ENCODE measurements around the gene EPC2.

Gene EPC2

DNA sequence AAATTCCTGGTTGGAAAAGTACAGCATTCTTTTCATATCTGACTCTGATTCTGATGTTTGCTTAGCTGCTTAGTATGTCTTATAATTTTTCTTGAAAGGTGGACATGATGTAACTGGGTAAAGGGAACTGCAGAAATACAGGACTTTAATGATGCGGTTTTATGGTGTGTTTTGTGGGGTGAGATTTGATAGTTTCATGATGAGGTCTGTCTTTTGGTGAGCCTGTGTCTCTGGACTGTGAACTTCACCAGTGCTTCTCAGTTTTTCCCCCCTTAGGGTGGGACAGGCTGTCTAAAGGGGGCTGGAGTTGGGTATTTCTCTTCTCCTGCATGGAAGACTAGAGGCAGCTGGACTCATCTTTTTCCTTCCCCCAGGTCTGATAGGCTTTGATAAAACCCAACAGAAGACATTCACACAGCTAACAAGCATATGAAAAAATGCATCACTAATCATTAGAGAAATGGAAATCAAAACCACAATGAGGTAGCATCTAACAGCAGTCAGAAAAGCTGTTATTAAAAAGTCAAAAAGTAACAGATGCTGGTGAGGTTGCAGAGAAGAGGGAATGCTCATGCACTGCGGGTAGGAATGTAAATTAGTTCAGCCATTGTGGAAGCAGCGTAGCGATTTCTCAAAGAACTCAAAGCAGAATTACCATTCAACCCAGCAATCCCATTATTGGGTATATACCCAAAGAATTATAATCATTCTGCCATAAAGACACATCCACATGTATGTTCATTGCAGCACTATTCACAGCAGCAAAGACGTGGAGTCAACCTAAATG lies 77.6 kb downstream of the EPC2 start:
- TF ChIP-seq ZNF843 (tag by site-specific recombination; IDR thresholded peaks at IDR 0.05), result no peak
- TF ChIP-seq, protein P1, sequence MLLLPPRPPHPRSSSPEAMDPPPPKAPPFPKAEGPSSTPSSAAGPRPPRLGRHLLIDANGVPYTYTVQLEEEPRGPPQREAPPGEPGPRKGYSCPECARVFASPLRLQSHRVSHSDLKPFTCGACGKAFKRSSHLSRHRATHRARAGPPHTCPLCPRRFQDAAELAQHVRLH (tag by site-specific recombination; IDR thresholded peaks at IDR 0.05), result no peak
- TF ChIP-seq, protein P2, sequence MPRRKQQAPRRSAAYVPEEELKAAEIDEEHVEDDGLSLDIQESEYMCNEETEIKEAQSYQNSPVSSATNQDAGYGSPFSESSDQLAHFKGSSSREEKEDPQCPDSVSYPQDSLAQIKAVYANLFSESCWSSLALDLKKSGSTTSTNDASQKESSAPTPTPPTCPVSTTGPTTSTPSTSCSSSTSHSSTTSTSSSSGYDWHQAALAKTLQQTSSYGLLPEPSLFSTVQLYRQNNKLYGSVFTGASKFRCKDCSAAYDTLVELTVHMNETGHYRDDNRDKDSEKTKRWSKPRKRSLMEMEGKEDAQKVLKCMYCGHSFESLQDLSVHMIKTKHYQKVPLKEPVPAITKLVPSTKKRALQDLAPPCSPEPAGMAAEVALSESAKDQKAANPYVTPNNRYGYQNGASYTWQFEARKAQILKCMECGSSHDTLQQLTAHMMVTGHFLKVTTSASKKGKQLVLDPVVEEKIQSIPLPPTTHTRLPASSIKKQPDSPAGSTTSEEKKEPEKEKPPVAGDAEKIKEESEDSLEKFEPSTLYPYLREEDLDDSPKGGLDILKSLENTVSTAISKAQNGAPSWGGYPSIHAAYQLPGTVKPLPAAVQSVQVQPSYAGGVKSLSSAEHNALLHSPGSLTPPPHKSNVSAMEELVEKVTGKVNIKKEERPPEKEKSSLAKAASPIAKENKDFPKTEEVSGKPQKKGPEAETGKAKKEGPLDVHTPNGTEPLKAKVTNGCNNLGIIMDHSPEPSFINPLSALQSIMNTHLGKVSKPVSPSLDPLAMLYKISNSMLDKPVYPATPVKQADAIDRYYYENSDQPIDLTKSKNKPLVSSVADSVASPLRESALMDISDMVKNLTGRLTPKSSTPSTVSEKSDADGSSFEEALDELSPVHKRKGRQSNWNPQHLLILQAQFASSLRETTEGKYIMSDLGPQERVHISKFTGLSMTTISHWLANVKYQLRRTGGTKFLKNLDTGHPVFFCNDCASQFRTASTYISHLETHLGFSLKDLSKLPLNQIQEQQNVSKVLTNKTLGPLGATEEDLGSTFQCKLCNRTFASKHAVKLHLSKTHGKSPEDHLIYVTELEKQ (tag by site-specific recombination; IDR thresholded peaks at IDR 0.05; ENCODE audit: borderline replicate concordance), result no peak
- TF ChIP-seq SP7 (tag by site-specific recombination; IDR thresholded peaks at IDR 0.05), result no peak
- TF ChIP-seq, protein P3, sequence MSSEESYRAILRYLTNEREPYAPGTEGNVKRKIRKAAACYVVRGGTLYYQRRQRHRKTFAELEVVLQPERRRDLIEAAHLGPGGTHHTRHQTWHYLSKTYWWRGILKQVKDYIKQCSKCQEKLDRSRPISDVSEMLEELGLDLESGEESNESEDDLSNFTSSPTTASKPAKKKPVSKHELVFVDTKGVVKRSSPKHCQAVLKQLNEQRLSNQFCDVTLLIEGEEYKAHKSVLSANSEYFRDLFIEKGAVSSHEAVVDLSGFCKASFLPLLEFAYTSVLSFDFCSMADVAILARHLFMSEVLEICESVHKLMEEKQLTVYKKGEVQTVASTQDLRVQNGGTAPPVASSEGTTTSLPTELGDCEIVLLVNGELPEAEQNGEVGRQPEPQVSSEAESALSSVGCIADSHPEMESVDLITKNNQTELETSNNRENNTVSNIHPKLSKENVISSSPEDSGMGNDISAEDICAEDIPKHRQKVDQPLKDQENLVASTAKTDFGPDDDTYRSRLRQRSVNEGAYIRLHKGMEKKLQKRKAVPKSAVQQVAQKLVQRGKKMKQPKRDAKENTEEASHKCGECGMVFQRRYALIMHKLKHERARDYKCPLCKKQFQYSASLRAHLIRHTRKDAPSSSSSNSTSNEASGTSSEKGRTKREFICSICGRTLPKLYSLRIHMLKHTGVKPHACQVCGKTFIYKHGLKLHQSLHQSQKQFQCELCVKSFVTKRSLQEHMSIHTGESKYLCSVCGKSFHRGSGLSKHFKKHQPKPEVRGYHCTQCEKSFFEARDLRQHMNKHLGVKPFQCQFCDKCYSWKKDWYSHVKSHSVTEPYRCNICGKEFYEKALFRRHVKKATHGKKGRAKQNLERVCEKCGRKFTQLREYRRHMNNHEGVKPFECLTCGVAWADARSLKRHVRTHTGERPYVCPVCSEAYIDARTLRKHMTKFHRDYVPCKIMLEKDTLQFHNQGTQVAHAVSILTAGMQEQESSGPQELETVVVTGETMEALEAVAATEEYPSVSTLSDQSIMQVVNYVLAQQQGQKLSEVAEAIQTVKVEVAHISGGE (tag by site-specific recombination; conservative IDR thresholded peaks at IDR 0.05; ENCODE audit: low read depth), result no peak
- Histone ChIP-seq H3K36me3 (ENCODE audit: control insufficient read depth in 2 of 2, insufficient read depth in 1 of 2, low read length in 2 of 2) (no peaks in the 10 kb centered on the region; a peak in 1 of 3 replicates), H3K4me3 (ENCODE audit: low read depth, low read length) (no peak overlapping the region), H3K9me3 (ENCODE audit: control insufficient read depth, insufficient read depth, low read depth, low read length) (no peaks in the 10 kb centered on the region), H3K4me1 (ENCODE audit: control insufficient read depth, insufficient read depth, low read length) (peaks cover 13% of the 10 kb centered on the region), H3K27ac (ENCODE audit: extremely low read depth, low read depth, low read length) (no peak overlapping the region)
- ChIA-PET CTCF (interaction anchor here (0.7 kb wide), 1 partner anchor 1920 kb away, joined by 3 read pairs; no protein-coding TSS in a partner anchor), POLR2A (interaction anchor here (0.6 kb wide), 1 partner anchor 726 kb away, joined by 4 read pairs; no protein-coding TSS in a partner anchor)

DNA sequence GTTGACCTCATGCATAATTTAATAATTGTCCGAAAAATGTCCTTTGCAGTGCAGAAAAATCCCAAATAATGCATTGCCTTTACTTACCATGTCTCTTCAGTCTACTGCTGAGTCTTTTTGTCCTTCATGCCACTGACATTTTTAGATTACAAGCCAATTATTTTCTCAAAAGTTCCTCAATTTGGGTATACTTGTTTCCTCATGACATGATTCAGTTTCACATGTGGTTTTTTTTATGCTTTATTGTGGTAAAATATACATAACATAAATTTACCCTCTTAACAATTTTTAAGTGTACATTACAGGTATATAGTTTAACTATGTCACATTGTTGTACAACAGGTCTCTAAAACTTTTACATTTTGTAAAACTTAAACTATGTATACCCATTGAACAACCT lies 81.0 kb downstream of the EPC2 start:
- TF ChIP-seq, protein P4, sequence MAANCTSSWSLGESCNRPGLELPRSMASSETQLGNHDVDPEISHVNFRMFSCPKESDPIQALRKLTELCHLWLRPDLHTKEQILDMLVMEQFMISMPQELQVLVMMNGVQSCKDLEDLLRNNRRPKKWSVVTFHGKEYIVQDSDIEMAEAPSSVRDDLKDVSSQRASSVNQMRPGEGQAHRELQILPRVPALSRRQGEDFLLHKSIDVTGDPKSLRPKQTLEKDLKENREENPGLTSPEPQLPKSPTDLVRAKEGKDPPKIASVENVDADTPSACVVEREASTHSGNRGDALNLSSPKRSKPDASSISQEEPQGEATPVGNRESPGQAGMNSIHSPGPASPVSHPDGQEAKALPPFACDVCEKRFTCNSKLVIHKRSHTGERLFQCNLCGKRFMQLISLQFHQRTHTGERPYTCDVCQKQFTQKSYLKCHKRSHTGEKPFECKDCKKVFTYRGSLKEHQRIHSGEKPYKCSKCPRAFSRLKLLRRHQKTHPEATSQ (tag by site-specific recombination; IDR thresholded peaks at IDR 0.05), result no peak
- TF ChIP-seq YY1 (tag by site-specific recombination; IDR thresholded peaks at IDR 0.05), result no peak
- no peak for TF ChIP-seq ZNF132 (tag by site-specific recombination; IDR thresholded peaks at IDR 0.05; ENCODE audit: borderline replicate concordance)
- no peak for TF ChIP-seq ZNF548 (tag by site-specific recombination; IDR thresholded peaks at IDR 0.05)
- no peak for TF ChIP-seq SP7 (tag by site-specific recombination; IDR thresholded peaks at IDR 0.05)
- Histone ChIP-seq H3K36me3 (ENCODE audit: control insufficient read depth in 2 of 2, insufficient read depth in 1 of 2, low read length in 2 of 2) (no peaks in the 10 kb centered on the region; a peak in 1 of 3 replicates), H3K4me3 (ENCODE audit: low read depth, low read length) (no peak overlapping the region), H3K4me1 (ENCODE audit: control insufficient read depth, insufficient read depth, low read length) (peaks cover 12% of the 10 kb centered on the region), H3K9me3 (ENCODE audit: control insufficient read depth, insufficient read depth, low read depth, low read length) (no peaks in the 10 kb centered on the region), H3K27ac (ENCODE audit: extremely low read depth, low read depth, low read length) (no peak overlapping the region)
- POLR2A ChIA-PET, result no interaction called here
- CTCF ChIA-PET, result no interaction called here

DNA sequence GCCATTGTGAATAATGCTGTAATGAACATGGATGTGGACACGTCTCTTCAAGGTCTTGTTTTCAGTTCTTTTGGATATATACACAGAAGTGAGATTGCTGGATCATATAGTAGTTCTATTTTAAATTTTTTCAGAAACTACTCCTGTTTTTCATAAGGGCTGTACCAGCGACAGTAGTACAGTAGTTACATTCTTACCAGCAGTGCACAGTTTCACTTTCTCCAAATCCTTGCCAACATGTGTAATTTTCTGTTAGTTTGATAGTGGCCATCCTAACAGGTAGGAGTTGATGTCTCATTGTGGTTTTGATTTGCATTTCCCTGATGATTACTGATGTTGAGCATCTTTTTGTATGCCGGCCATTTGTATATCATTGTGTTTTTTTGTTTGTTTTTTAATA lies 81.7 kb downstream of the EPC2 start:
- H3K9me3 ChIP-seq (ENCODE audit: control insufficient read depth, insufficient read depth, low read depth, low read length), result no peaks in the 10 kb centered on the region
- no peak overlapping the region for H3K27ac ChIP-seq (ENCODE audit: extremely low read depth, low read depth, low read length)
- ChIA-PET POLR2A (no interaction called here), CTCF (no interaction called here)
- peaks cover 7% of the 10 kb centered on the region for H3K4me1 ChIP-seq (ENCODE audit: control insufficient read depth, insufficient read depth, low read length)
- H3K4me3 ChIP-seq (ENCODE audit: low read depth, low read length), result no peak overlapping the region
- no peaks in the 10 kb centered on the region; a peak in 1 of 3 replicates for H3K36me3 ChIP-seq (ENCODE audit: control insufficient read depth in 2 of 2, insufficient read depth in 1 of 2, low read length in 2 of 2)
- TF ChIP-seq PRDM1 (tag by site-specific recombination; IDR thresholded peaks at IDR 0.05), result no peak
- TF ChIP-seq, protein P5, sequence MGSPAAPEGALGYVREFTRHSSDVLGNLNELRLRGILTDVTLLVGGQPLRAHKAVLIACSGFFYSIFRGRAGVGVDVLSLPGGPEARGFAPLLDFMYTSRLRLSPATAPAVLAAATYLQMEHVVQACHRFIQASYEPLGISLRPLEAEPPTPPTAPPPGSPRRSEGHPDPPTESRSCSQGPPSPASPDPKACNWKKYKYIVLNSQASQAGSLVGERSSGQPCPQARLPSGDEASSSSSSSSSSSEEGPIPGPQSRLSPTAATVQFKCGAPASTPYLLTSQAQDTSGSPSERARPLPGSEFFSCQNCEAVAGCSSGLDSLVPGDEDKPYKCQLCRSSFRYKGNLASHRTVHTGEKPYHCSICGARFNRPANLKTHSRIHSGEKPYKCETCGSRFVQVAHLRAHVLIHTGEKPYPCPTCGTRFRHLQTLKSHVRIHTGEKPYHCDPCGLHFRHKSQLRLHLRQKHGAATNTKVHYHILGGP (tag by site-specific recombination; IDR thresholded peaks at IDR 0.05), result no peak
- TF ChIP-seq TCF7L2 (IDR thresholded peaks at IDR 0.05; ENCODE audit: borderline replicate concordance, low read depth, low read length), result no peak
- no peak for TF ChIP-seq KLF10 (tag by site-specific recombination; IDR thresholded peaks at IDR 0.05)
- no peak for TF ChIP-seq SCRT2 (tag by site-specific recombination; IDR thresholded peaks at IDR 0.05)
- no peak for TF ChIP-seq SETDB1 (IDR thresholded peaks at IDR 0.05; ENCODE audit: insufficient read length, low read length)
- TF ChIP-seq, protein P2 (tag by site-specific recombination; IDR thresholded peaks at IDR 0.05; ENCODE audit: borderline replicate concordance), result no peak
- no peak for TF ChIP-seq ZNF626 (tag by site-specific recombination; IDR thresholded peaks at IDR 0.05)

Data from HEK293 (cell line).